HG02943 (cell line): Measurements from ENCODE around the gene TCTN2.

Source experiments
- ATAC-seq: cut with Tn5 transposase; IDR thresholded peaks from one replicate; pipeline ENCODE4 v1.9.1; 2021; ENCODE audit warnings: mild to moderate bottlenecking, low read depth, moderate library complexity; ENCODE audit not compliant: unreplicated experiment

Gene TCTN2

DNA sequence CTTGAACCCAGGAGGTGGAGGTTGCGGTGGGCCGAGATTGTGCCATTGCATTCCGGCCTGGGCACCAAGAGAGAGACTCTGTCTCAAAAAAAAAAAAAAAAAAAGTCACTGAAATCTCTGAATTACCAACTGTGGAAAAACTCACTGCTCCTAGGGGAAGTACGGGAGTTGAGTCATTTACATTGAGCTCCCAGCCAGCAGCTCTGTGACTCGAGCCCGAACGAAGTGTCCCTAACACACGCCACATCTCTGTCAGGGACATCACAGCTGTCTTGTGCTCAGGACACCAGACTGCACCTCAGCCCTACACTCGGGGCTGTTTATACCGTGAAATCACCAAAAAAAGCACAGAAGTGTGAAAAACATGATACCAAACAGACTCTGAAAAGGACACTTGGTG is 62.3 kb downstream of the TCTN2 start:
- ATAC-seq: no peak

- no peak for ATAC-seq
These were observed 63.4 kb downstream of the TCTN2 start for GRCh38 chr12:123734268-123734667.

- no peak for ATAC-seq
These were observed 71.1 kb downstream of the TCTN2 start for GRCh38 chr12:123741937-123742572.

DNA sequence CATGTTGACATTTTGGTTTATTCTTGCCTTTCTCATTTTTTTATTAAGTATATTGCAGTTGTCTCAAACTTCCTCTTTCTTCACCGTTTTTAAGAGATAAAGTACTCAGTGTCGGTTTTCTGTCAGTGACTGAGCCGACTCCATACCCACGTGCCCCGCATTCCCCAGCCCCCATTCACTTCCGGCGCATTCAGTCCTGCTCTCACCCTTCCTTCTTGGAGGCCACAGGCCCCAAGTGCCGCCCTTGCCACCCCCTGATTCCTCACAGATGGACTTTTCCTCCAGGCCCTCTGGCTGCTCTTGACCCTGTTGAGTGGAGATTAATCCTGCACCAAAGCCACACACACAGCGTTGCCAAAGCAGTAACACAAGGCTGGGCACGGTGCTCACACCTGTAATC is 72.1 kb downstream of the TCTN2 start:
- no peak for ATAC-seq

GRCh38 chr12:123744836-123745235 is 73.9 kb downstream of the TCTN2 start:
- ATAC-seq: no peak

GRCh38 chr12:123747309-123747708 is 76.4 kb downstream of the TCTN2 start:
- no peak for ATAC-seq

GRCh38 chr12:123748161-123748560 is 77.2 kb downstream of the TCTN2 start:
- no peak for ATAC-seq

GRCh38 chr12:123748661-123749060 is 77.7 kb downstream of the TCTN2 start:
- no peak for ATAC-seq

- no peak for ATAC-seq
These were observed 78.4 kb downstream of the TCTN2 start for GRCh38 chr12:123749355-123749754.

- no peak for ATAC-seq
These were observed 79.3 kb downstream of the TCTN2 start for GRCh38 chr12:123750159-123750656.

DNA sequence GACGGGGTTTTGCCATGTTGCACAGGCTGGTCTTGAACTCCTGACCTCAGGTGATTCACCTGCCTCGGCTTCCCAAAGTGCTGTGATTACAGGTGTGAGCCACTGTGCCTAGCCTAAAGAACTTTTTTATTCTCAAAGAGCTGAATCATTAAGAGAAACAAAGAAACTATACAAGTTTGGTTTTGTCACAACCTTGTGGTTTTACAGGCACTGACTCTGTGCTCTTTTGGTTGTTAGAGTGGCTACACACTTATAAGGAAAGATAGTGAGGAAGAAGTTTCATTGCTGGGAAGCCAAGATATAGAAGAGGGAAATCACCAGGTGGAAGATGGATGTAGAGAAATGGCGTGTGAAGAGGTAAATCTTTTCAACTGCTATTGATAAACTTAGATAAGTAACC is 81.1 kb downstream of the TCTN2 start:
- ATAC-seq: no peak

- no peak for ATAC-seq
These were observed 83.3 kb downstream of the TCTN2 start for GRCh38 chr12:123754041-123754772.

DNA sequence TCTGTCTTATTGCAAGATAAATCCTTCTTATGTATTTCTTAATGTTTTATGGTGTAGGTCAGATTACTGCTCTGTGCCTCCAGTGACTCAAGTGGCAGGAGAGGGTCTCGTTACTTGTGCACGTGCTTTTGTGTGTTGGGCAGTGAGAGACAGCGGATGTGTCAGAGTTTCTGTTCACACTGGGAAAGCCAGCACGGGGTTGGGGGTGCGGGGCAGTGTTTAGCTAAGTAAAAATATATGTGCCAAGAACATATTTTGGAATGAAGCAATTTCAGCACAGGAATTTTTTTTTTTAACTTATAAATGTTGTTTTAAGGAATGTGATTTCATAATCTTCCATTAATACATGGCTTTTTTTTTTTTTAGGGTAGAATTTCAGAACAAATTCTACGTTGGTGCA is 86.6 kb downstream of the TCTN2 start:
- ATAC-seq: no peak
